ENCODE data around the gene STK11IP.

STK11IP gene

DNA sequence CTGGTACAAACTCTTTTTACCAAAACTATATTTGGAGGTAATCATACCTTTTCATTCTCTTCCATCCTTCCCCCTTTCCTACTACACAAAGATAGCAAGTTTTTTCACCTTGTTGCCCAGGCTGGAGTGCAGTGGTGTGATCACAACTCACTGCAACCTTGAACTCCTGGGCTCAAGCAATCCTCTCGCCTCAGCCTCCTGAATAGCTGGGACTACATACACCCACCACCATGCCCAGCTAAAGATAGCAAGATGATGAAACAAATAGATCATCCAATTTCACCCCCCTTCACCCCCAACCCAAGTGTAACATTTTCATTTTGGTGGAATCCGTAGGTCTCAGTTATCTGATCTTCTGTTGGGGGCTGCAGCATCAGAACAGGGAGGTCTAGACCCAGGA, 4.5 kb upstream of the STK11IP start:
- no peaks in the 10 kb centered on the region for H3K9me3 ChIP-seq (ENCODE audit: control insufficient read depth, insufficient read depth, low read length)
- H3K4me2 ChIP-seq (ENCODE audit: low read length): no peak overlapping the region
- no peak overlapping the region for H3K4me3 ChIP-seq (ENCODE audit: low read length)
- H3F3A ChIP-seq (ENCODE audit: control insufficient read depth, insufficient read depth): no peaks in the 10 kb centered on the region
- no peaks in the 10 kb centered on the region for H4K20me1 ChIP-seq (ENCODE audit: control insufficient read depth, insufficient read depth, low read depth, low read length)
- H3K9me2 ChIP-seq (replicated peaks; ENCODE audit: control insufficient read depth, low read length): no peaks in the 10 kb centered on the region
- TF ChIP-seq CTCF (IDR thresholded peaks at IDR 0.05; ENCODE audit: low read depth, low read length, poor library complexity, severe bottlenecking): no peak
- no peak for TF ChIP-seq EZH2phosphoT487 (IDR thresholded peaks at IDR 0.05; ENCODE audit: borderline replicate concordance, low read length)
- H3K79me2 ChIP-seq (ENCODE audit: control insufficient read depth, low read length): peaks cover under 1% of the 10 kb centered on the region
- no peaks in the 10 kb centered on the region for H3K27me3 ChIP-seq (ENCODE audit: control insufficient read depth, low read length)
- no peaks in the 10 kb centered on the region for H3K36me3 ChIP-seq (ENCODE audit: control insufficient read depth, low read length)
- no peak overlapping the region for H3K27ac ChIP-seq (ENCODE audit: low read depth, low read length)
- H3K4me1 ChIP-seq (ENCODE audit: control insufficient read depth, low read length): peaks cover 9% of the 10 kb centered on the region

DNA sequence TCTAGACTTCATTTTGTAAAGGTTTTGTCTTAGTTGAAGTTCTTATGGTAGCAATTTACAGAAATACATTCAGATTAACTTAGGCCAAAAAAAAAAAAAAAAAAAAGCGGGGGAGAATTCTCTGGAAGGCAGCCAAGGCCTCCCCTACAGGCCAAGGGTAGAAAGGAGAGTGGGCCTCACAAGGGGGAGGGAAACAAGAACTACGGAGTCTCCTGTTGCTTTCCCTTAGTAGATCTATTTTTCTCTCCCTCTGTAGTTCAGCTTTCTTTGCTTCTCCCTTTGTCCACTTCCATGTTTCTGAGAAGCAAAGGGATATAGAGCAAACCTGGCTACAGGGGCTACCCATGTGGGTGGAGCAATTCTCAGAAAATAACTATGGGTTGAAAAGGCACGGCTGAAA, 2.4 kb upstream of the STK11IP start:
- Histone ChIP-seq H3K27me3 (ENCODE audit: control insufficient read depth, low read length) (no peaks in the 10 kb centered on the region), H3K27ac (ENCODE audit: low read depth, low read length) (no peak overlapping the region)

DNA sequence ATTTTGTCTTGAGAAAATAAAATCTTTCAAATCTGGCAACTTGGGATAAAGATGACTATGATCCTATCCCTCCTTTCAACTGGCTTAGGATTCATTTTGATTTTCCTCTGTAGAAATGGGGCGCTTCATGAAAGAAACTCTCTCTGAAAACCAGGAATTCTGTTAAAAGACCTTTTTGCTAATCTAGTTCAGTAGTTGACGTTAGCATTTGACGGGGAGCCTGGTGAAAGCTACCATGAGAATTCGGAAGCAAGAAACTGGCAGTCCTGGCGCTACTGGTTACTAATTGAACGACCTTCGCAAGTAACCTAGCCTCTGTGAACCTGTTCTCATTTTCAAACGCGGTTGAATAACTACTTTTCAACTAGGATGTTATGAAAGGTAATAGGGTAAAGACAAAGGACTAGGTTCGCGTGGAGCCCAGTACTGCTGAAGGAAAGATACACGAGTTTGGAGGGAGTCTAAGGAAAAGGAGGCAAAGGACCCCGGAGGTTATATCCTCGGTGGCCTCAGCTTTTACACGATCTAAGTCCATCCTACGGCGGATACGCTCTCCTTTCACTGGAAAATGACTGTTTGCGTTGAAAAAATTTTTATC, 604 bp upstream of the STK11IP start:
- no peaks in the 10 kb centered on the region for H4K20me1 ChIP-seq (ENCODE audit: control insufficient read depth, insufficient read depth, low read depth, low read length)
- H3F3A ChIP-seq (ENCODE audit: control insufficient read depth, insufficient read depth): no peaks in the 10 kb centered on the region
- no peaks in the 10 kb centered on the region for H3K27me3 ChIP-seq (ENCODE audit: control insufficient read depth, low read length)
- no peaks in the 10 kb centered on the region for H3K36me3 ChIP-seq (ENCODE audit: control insufficient read depth, low read length)
- peak overlapping the region; percentile 60; the same call in 1 of the 2 replicates for H3K27ac ChIP-seq (ENCODE audit: low read depth, low read length)
- peak overlapping the region; percentile 95 for H3K4me2 ChIP-seq (ENCODE audit: low read length)
- TF ChIP-seq EZH2phosphoT487 (IDR thresholded peaks at IDR 0.05; ENCODE audit: borderline replicate concordance, low read length): no peak
- no peak for TF ChIP-seq CTCF (IDR thresholded peaks at IDR 0.05; ENCODE audit: low read depth, low read length, poor library complexity, severe bottlenecking)
- peaks cover 3% of the 10 kb centered on the region for H3K79me2 ChIP-seq (ENCODE audit: control insufficient read depth, low read length)
- no peaks in the 10 kb centered on the region for H3K9me2 ChIP-seq (replicated peaks; ENCODE audit: control insufficient read depth, low read length)
- H3K4me3 ChIP-seq (ENCODE audit: low read length): peak overlapping the region; percentile 92
- H3K9me3 ChIP-seq (ENCODE audit: control insufficient read depth, insufficient read depth, low read length): no peaks in the 10 kb centered on the region
- H3K4me1 ChIP-seq (ENCODE audit: control insufficient read depth, low read length): peaks cover 15% of the 10 kb centered on the region

More for the DNA sequence above, 2.4 kb upstream of the STK11IP start:
- no peaks in the 10 kb centered on the region for H4K20me1 ChIP-seq (ENCODE audit: control insufficient read depth, insufficient read depth, low read depth, low read length)
- no peak for TF ChIP-seq CTCF (IDR thresholded peaks at IDR 0.05; ENCODE audit: low read depth, low read length, poor library complexity, severe bottlenecking)
- TF ChIP-seq EZH2phosphoT487 (IDR thresholded peaks at IDR 0.05; ENCODE audit: borderline replicate concordance, low read length): no peak
- H3K9me2 ChIP-seq (replicated peaks; ENCODE audit: control insufficient read depth, low read length): no peaks in the 10 kb centered on the region
- no peak overlapping the region for H3K4me3 ChIP-seq (ENCODE audit: low read length)
- H3K4me1 ChIP-seq (ENCODE audit: control insufficient read depth, low read length): peaks cover 15% of the 10 kb centered on the region
- H3K4me2 ChIP-seq (ENCODE audit: low read length): no peak overlapping the region
- peaks cover 3% of the 10 kb centered on the region for H3K79me2 ChIP-seq (ENCODE audit: control insufficient read depth, low read length)
- H3K36me3 ChIP-seq (ENCODE audit: control insufficient read depth, low read length): no peaks in the 10 kb centered on the region
- H3F3A ChIP-seq (ENCODE audit: control insufficient read depth, insufficient read depth): no peaks in the 10 kb centered on the region
- H3K9me3 ChIP-seq (ENCODE audit: control insufficient read depth, insufficient read depth, low read length): no peaks in the 10 kb centered on the region
